Thyroid gland (tissue), 4 donors: ENCODE data around the gene HAAO. TPM values are rescaled to one million over a fixed set of nuclear protein-coding genes. Genes with fewer than 3 reads are reported as not detected.

Experiments
- DNase-seq, 2 donors: peaks; one replicate each; pipeline ENCODE4 v3.0.0-alpha.2; 2019
- H3K27ac ChIP-seq, 3 donors: fragments of 200-600 bp; sonication (generic); 1 replicate in 2 of 3; 2 replicates in 1 of 3; pipeline ENCODE4 v1.5.1; 2016 to 2019; ENCODE audit warnings: mild to moderate bottlenecking in 1 of 3, moderate library complexity in 1 of 3
- H3K27me3 ChIP-seq: fragments of 200-600 bp; sonication (generic); one replicate; pipeline ENCODE4 v1.5.1; 2019
- H3K36me3 ChIP-seq, 2 donors: fragments of 200-600 bp; sonication (generic); one replicate each; pipeline ENCODE4 v1.5.1; 2016 to 2019
- H3K4me1 ChIP-seq, 2 donors: fragments of 200-600 bp; sonication (generic); one replicate each; pipeline ENCODE4 v1.5.1; 2017 to 2019
- H3K4me3 ChIP-seq, 3 donors: fragments of 200-600 bp; sonication (generic); replicated peaks in 1 of 3; 1 replicate in 2 of 3; 2 replicates in 1 of 3; pipeline ENCODE4 v1.5.1; 2016; ENCODE audit warnings: mild to moderate bottlenecking in 1 of 3
- H3K9me3 ChIP-seq: fragments of 200-600 bp; sonication (generic); one replicate; pipeline ENCODE4 v1.5.1; 2017
- CTCF ChIP-seq, 6 experiments: fragments of 200-600 bp in 3 of 6; fragments of 450-650 bp in 3 of 6; sonication (generic) in 3 of 6; IDR thresholded peaks; one replicate each; pipeline ENCODE4 v1.5.1; 2016 to 2019; ENCODE audit warnings: antibody characterized with exemption in 6 of 6, mild to moderate bottlenecking in 2 of 6, inconsistent platforms in 1 of 6, moderate library complexity in 1 of 6
- POLR2A ChIP-seq, 2 donors: fragments of 450-650 bp; IDR thresholded peaks; one replicate each; pipeline ENCODE4 v1.6.1; 2017; ENCODE audit warnings: antibody characterized with exemption in 2 of 2, mild to moderate bottlenecking in 2 of 2, moderate library complexity in 1 of 2
- WGBS, 2 donors: methylation state at CpG; one replicate each; pipeline ENCODE4 v1.1.5; 2017; 5-methylcytosine and 5-hydroxymethylcytosine counted together
- intact Hi-C: fragments of 100-400 bp; cut with DNase I; formaldehyde crosslinking; loops from one replicate; pipeline ENCODE4 v1.15.1; 2023
- total RNA-seq, 4 donors: library from RNA; depleted of rRNA; stranded (reverse); fragments of >200 nt; gene quantifications; one replicate each; pipeline ENCODE4 v1.2.3, GENCODE V29; 2016

HAAO gene
- total RNA-seq, 4 donors from 2014 or later, result 2.2 to 6.8 (median 3.9) TPM

- no peak for TF ChIP-seq CTCF (IDR thresholded peaks at IDR 0.05)
- TF ChIP-seq POLR2A (IDR thresholded peaks at IDR 0.05), result no peak
- no peak for DNase-seq
- Histone ChIP-seq H3K27me3 (no peaks in the 10 kb centered on the region), H3K4me1 (peaks cover 11 to 15% of the 10 kb centered on the region in 2 donors), H3K9me3 (no peaks in the 10 kb centered on the region), H3K27ac (peak overlapping the region; percentile 52 to 81 (median 74)), H3K36me3 (no peaks in the 10 kb centered on the region), H3K4me3 (no peak overlapping the region)
- intact Hi-C loops, result no loop called here
- WGBS, 2 donors, result 74 to 79% methylated on average over 2 of the region's 2 CpGs
These were observed 70.5 kb downstream of the HAAO start for GRCh38 chr2:42721898-42722297.

Other genes starting within 250 kb of the HAAO start
- gene MTA3, start 224.0 kb downstream of the HAAO start, total RNA-seq, result 10 to 100 TPM; 29.8 to 50.0 (median 34.0) TPM
- gene OXER1, start 28.4 kb downstream of the HAAO start, total RNA-seq, result 1 to 10 TPM in 1 of 4 donors, under 1 TPM in 2, not detected in 1; 0.78 to 1.3 (median 0.98) TPM